PFSK-1 (cell line): ENCODE results near the gene CACNB1.

Source experiments
- FOXP2 ChIP-seq: optimal IDR thresholded peaks from 2 replicates; pipeline ENCODE3; 2011; ENCODE audit warnings: borderline replicate concordance, control low read depth, inconsistent platforms; ENCODE audit not compliant: insufficient read depth; ENCODE audit errors: extremely low read length, extremely low read depth
- POLR2AphosphoS5 ChIP-seq: IDR thresholded peaks from 2 replicates; pipeline ENCODE4 v1.6.1; 2012; ENCODE audit warnings: low read depth, mild to moderate bottlenecking, control low read depth, low read length, moderate library complexity
- REST ChIP-seq, 2 experiments: IDR thresholded peaks; 2 replicates each; pipeline versions ENCODE4 v1.6.1 to v1.8.0; 2011 to 2012; ENCODE audit warnings: low read depth in 2 of 2, low read length in 2 of 2, control low read depth in 1 of 2, inconsistent platforms in 1 of 2, mild to moderate bottlenecking in 1 of 2, moderate library complexity in 1 of 2; ENCODE audit not compliant: insufficient read depth in 1 of 2
- SIN3A ChIP-seq: IDR thresholded peaks from 2 replicates; pipeline ENCODE4 v1.6.1; 2012; ENCODE audit warnings: mild to moderate bottlenecking, low read length, moderate library complexity, borderline replicate concordance; ENCODE audit not compliant: insufficient read depth
- TAF1 ChIP-seq: IDR thresholded peaks from 2 replicates; pipeline ENCODE4 v1.6.1; 2012; ENCODE audit warnings: low read length, control low read depth, borderline replicate concordance; ENCODE audit not compliant: insufficient read depth

CACNB1 gene

GRCh38 chr17:39191750-39192510 lies 5.5 kb downstream of the CACNB1 start:
- TF ChIP-seq TAF1 (no peak), FOXP2 (no peak), POLR2AphosphoS5 (no peak), SIN3A (no peak), REST (IDR thresholded peaks at IDR 0.05; ENCODE audit: insufficient read depth in 1 of 2, low read depth in 2 of 2, low read length in 2 of 2) (no peak)

GRCh38 chr17:39187152-39187830 lies 10.2 kb downstream of the CACNB1 start:
- TF ChIP-seq SIN3A (no peak), FOXP2 (no peak), REST (IDR thresholded peaks at IDR 0.05; ENCODE audit: insufficient read depth in 1 of 2, low read depth in 2 of 2, low read length in 2 of 2) (no peak), TAF1 (no peak), POLR2AphosphoS5 (no peak)

- TF ChIP-seq TAF1 = no peak
- TF ChIP-seq REST (IDR thresholded peaks at IDR 0.05; ENCODE audit: insufficient read depth in 1 of 2, low read depth in 2 of 2, low read length in 2 of 2) = no peak
- no peak for TF ChIP-seq FOXP2
- TF ChIP-seq POLR2AphosphoS5 = no peak
- no peak for TF ChIP-seq SIN3A
Measured at GRCh38 chr17:39186481-39187002, 10.9 kb downstream of the CACNB1 start.

- no peak for TF ChIP-seq SIN3A
Measured at GRCh38 chr17:39183720-39184119, 13.7 kb downstream of the CACNB1 start.

- TF ChIP-seq TAF1 (no peak), REST (IDR thresholded peaks at IDR 0.05; ENCODE audit: insufficient read depth in 1 of 2, low read depth in 2 of 2, low read length in 2 of 2) (no peak), FOXP2 (no peak), POLR2AphosphoS5 (no peak), SIN3A (no peak)
Measured at GRCh38 chr17:39183045-39183444, 14.4 kb downstream of the CACNB1 start.
